ENCODE measurements around the gene SPTAN1.

The SPTAN1 gene

DNA sequence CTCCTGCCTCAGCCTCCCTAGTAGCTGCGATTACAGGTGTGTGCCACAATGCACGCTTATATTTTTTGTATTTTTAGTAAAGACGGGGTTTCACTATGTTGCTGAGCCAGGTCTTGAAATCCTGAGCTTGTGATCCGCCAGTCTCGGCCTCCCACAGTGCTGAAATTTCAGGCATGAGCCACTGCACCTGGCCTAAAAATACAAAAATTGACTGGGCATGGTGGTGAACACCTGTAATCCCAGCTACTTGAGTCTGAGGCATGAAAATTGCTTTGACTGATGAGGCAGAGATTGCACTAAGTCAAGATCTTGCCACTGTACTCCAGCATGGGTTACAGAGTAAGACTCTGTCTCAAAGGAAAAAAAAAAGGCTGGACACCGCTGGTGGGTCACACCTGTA is 117.4 kb downstream of the SPTAN1 start:
- TF ChIP-seq ZC3H10 (CRISPR knock-in tag; IDR thresholded peaks at IDR 0.05), result no peak
- TF ChIP-seq GLIS3 (CRISPR knock-in tag; IDR thresholded peaks at IDR 0.05), result no peak
- no peak for TF ChIP-seq ESRRG (CRISPR knock-in tag; IDR thresholded peaks at IDR 0.05)
- TF ChIP-seq ARNTL (CRISPR knock-in tag; IDR thresholded peaks at IDR 0.05; ENCODE audit: borderline replicate concordance, low read depth), result no peak
- TF ChIP-seq BACH2 (CRISPR knock-in tag; IDR thresholded peaks at IDR 0.05; ENCODE audit: borderline replicate concordance), result no peak
- no peak for TF ChIP-seq SNAI2 (CRISPR knock-in tag; IDR thresholded peaks at IDR 0.05)
- no peak for ATAC-seq

DNA sequence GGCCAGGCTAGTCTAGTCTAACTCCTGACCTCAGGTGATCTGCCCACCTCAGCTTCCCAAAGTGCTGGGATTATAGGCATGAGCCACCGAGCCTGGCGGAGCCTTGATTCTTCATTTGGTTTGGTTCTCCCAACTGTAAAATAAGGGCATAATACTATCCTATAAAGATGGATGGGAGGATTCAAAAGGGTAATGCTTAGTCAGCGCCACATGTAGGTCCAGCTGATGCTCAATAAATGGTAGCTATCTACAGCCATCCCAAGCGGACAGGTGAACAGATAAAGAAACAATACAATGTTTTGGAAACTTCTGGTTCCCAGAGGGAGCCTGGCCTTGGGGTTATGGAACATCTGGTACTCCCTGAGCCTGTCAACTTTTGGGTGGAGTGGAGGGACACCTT is 123.0 kb downstream of the SPTAN1 start:
- no peak for TF ChIP-seq ZC3H10 (CRISPR knock-in tag; IDR thresholded peaks at IDR 0.05)
- no peak for TF ChIP-seq ZFP3 (CRISPR knock-in tag; IDR thresholded peaks at IDR 0.05)
- TF ChIP-seq CREB5 (CRISPR knock-in tag; IDR thresholded peaks at IDR 0.05; ENCODE audit: low read depth), result no peak
- TF ChIP-seq PPARA (CRISPR knock-in tag; IDR thresholded peaks at IDR 0.05; ENCODE audit: borderline replicate concordance), result no peak
- no peak for TF ChIP-seq ZNF8 (CRISPR knock-in tag; IDR thresholded peaks at IDR 0.05)
- no peak for TF ChIP-seq ISL1 (CRISPR knock-in tag; IDR thresholded peaks at IDR 0.05)
- no peak for TF ChIP-seq ZFP30 (CRISPR knock-in tag; IDR thresholded peaks at IDR 0.05)
- TF ChIP-seq ZNF565 (CRISPR knock-in tag; conservative IDR thresholded peaks at IDR 0.05; ENCODE audit: low read depth), result no peak
- no peak for TF ChIP-seq CSDC2 (CRISPR knock-in tag; IDR thresholded peaks at IDR 0.05)
- no peak for TF ChIP-seq RARB (CRISPR knock-in tag; IDR thresholded peaks at IDR 0.05)
- no peak for TF ChIP-seq ESRRG (CRISPR knock-in tag; IDR thresholded peaks at IDR 0.05)
- TF ChIP-seq TSHZ2 (CRISPR knock-in tag; IDR thresholded peaks at IDR 0.05), result no peak
- no peak for TF ChIP-seq POU6F1 (CRISPR knock-in tag; IDR thresholded peaks at IDR 0.05; ENCODE audit: borderline replicate concordance, low read depth)
- TF ChIP-seq, protein P1, sequence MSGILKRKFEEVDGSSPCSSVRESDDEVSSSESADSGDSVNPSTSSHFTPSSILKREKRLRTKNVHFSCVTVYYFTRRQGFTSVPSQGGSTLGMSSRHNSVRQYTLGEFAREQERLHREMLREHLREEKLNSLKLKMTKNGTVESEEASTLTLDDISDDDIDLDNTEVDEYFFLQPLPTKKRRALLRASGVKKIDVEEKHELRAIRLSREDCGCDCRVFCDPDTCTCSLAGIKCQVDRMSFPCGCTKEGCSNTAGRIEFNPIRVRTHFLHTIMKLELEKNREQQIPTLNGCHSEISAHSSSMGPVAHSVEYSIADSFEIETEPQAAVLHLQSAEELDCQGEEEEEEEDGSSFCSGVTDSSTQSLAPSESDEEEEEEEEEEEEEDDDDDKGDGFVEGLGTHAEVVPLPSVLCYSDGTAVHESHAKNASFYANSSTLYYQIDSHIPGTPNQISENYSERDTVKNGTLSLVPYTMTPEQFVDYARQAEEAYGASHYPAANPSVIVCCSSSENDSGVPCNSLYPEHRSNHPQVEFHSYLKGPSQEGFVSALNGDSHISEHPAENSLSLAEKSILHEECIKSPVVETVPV (CRISPR knock-in tag; IDR thresholded peaks at IDR 0.05), result no peak
- TF ChIP-seq GLIS3 (CRISPR knock-in tag; IDR thresholded peaks at IDR 0.05), result no peak
- no peak for ATAC-seq

- no peak for ATAC-seq
- TF ChIP-seq BACH2 (CRISPR knock-in tag; IDR thresholded peaks at IDR 0.05; ENCODE audit: borderline replicate concordance), result no peak
- TF ChIP-seq RARB (CRISPR knock-in tag; IDR thresholded peaks at IDR 0.05), result no peak
- TF ChIP-seq OSR1 (CRISPR knock-in tag; IDR thresholded peaks at IDR 0.05), result no peak
- TF ChIP-seq ARNTL (CRISPR knock-in tag; IDR thresholded peaks at IDR 0.05; ENCODE audit: borderline replicate concordance, low read depth), result no peak
- TF ChIP-seq PATZ1 (CRISPR knock-in tag; IDR thresholded peaks at IDR 0.05; ENCODE audit: borderline replicate concordance), result no peak
- no peak for TF ChIP-seq CSDC2 (CRISPR knock-in tag; IDR thresholded peaks at IDR 0.05)
- TF ChIP-seq ZFP30 (CRISPR knock-in tag; IDR thresholded peaks at IDR 0.05), result no peak
- TF ChIP-seq ZNF8 (CRISPR knock-in tag; IDR thresholded peaks at IDR 0.05), result no peak
- TF ChIP-seq GLIS3 (CRISPR knock-in tag; IDR thresholded peaks at IDR 0.05), result no peak
- TF ChIP-seq ZC3H10 (CRISPR knock-in tag; IDR thresholded peaks at IDR 0.05), result no peak
- TF ChIP-seq TOX (CRISPR knock-in tag; IDR thresholded peaks at IDR 0.05; ENCODE audit: borderline replicate concordance), result no peak
- TF ChIP-seq, protein P1 (CRISPR knock-in tag; IDR thresholded peaks at IDR 0.05), result no peak
- TF ChIP-seq TCF4 (CRISPR knock-in tag; IDR thresholded peaks at IDR 0.05; ENCODE audit: borderline replicate concordance), result no peak
- TF ChIP-seq ZNF565 (CRISPR knock-in tag; conservative IDR thresholded peaks at IDR 0.05; ENCODE audit: low read depth), result no peak
- no peak for TF ChIP-seq ESRRG (CRISPR knock-in tag; IDR thresholded peaks at IDR 0.05)
- TF ChIP-seq TSHZ2 (CRISPR knock-in tag; IDR thresholded peaks at IDR 0.05), result no peak
Measured at GRCh38 chr9:128677794-128678193, 125.4 kb downstream of the SPTAN1 start.

Measured in SK-N-SH treated with all-trans-retinoic acid at 6 μM for 48 hours (cell line).